HG02981 (cell line): ENCODE data around the gene TSPOAP1.
A peak's percentile ranks its signal among the peaks of the same experiment; 100 is the strongest.
"Not testable (repeated sequence)": the region's sequence is repeated elsewhere in the genome, so short reads cannot be mapped to it uniquely, and the experiment has no call there.

Experiments
- ATAC-seq: cut with Tn5 transposase; IDR thresholded peaks from one replicate; pipeline ENCODE4 v1.9.1; 2021; ENCODE audit warnings: mild to moderate bottlenecking, moderate library complexity; ENCODE audit not compliant: unreplicated experiment

TSPOAP1 gene

DNA sequence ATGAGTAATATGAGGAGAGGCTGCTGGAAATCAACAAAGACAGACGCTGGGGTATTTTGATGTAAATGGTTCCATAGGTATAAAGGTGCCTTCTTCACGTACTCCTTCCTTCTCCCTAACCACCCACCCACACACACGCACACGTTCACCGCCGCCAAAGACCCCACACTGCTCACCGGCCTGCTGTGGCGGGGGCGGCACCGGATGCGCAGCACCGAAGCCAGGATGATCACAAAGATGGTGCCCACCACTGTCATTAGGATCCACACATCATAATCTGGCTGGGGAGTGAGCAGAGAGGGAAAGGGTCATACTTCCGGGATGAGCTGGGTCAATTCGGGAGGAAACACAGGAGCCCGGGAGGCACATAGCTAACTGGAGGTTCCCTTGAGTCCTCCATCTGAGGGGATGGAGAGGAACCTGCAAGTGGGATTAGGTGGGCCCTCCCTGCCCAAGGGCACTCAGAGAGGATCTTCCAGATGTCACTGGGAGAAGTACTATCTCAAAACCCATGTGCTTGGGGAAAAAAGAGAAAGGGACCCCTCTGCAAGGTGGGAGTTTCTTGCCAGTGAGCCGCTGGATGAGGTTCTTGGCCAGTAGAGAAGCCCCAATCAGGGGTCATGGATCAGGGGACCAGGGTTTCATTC lies 33.9 kb upstream of the TSPOAP1 start:
- ATAC-seq: no peak

DNA sequence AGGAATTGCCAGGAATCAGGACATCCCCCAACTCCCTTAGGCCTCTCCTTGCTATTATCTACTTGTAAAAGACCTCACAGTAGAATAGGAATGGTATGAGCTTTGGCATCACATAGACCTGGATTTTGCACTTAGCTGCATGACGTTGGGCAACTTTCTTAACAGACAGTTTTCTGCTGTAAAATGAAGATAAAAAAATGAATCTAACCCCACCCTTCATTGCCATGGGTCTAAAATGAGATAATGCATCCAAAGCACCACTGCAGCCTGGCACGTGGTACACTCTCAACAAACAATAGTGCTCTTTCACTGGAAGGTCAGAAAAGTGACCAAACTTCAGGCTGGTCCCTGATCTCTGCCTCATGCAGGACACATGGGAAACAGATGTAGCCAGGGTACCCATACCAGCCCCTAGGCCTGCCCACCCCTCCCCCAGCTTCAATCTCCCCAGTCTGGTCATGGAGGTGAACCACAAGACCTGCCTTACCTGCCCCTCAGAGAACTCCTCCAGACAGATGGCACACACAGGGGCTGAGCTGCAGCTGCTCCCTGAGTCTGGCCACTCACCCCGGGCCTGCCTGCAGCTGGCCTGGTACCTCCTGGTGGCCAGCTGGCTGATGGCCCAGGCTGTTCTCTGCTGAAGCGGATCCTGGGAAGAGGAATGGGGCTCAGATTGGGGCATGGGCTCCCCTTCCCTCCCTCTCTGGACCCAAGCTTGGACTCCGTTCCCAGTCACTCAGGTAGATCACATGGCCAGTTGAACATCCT lies 31.9 kb upstream of the TSPOAP1 start:
- ATAC-seq: no peak

DNA sequence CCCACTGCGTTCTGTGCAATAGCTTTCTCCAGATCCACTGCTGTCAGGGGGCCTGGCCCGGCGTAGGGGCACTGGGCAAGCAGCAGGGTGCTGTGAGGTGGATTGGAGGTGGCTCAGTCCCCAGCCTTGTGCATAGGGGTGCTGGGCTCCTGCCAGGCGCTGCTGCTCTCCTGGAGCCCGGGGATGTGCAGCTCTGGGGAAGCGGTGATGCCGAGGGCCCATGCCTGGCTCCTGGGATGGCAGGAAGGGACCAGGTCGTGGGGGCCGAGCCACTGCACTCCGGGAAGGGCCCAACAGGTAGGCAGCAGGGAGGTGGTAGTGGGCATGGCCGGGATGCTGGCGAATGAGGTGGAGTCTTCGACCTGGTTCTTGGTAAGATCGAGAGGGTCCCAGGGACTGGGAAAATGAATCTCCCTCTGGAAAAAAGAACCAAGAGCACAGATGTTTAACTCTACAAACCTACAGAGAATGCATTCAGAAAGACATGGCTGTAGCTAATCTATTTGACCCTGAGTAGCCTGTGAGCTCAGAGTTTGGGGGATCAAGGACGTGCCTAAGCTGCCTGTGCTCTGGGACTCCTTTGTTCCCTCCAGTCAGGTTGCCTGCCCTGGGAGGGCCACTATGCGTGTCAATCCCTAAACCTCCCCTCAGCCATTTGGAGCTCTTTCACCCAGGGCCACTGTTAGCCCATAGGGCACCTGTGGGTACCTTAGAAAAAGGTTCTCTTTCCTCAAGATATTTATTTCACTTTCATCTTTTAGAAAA lies 30.0 kb upstream of the TSPOAP1 start:
- ATAC-seq: no peak

DNA sequence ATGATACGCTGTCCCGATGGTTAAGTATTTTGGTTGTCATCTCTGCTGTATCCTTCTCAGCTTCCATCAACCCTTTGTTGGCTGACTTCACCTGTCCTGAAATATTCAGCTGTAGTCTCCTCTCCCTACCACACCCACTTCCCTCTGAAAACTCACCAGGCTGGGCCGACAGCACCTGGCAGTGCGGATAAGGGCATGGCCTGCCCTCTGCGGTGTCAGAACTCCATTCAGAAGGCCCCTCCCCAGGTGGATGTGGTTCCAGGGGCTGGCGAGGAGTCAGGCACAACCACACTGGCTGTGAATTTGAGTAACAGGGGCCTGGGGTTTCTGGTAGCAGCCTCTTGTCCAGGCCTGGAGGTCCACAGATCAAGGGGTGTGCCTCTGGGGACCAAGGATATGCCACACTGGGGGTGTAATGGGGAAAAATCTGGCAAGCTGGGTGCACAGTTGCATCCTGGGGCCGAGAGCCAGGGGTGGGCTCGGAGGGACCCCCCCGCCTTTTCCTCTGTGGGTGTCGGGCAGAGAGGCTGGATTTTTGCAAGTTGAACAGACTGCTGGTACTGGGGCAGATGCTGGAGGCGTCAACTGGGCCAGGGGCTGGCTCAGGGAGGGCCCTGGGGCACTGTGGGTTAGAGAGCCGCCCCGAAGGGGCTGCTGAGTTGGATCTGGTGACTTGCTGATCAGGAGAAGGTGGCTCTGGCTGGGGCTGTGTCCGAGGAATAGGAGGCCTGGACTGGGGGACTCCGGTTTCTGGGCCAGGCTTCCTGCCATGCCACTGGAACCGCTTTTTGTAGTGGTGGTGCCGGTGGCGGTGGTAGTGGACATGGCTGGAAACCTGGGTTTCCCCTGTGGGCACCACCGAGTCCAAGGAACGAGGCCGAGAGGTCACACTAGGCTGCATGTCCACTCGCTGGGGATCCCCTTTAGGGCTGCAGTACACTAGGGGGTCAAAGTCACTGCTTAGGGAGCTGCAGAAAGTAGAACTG lies 29.0 kb upstream of the TSPOAP1 start:
- no peak for ATAC-seq

DNA sequence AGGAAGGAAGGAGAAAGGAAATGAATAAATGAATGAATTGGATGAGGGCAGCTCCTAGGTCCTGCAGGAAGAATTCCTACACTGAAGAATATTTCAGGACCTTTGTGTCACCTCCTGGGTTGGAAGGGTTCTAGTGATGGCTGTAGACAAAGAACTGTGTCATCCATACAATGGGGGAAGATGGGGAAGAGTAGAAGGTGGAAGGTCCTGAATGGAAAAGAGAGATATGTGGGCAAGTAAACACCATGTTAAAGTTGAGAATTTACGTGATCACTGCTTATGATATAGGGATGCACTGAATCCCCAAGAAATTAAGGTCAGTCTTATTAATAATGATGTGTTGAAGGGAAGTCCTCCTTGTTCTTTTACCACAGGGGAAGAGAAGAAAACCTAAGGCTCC lies 27.6 kb upstream of the TSPOAP1 start:
- ATAC-seq: no peak

DNA sequence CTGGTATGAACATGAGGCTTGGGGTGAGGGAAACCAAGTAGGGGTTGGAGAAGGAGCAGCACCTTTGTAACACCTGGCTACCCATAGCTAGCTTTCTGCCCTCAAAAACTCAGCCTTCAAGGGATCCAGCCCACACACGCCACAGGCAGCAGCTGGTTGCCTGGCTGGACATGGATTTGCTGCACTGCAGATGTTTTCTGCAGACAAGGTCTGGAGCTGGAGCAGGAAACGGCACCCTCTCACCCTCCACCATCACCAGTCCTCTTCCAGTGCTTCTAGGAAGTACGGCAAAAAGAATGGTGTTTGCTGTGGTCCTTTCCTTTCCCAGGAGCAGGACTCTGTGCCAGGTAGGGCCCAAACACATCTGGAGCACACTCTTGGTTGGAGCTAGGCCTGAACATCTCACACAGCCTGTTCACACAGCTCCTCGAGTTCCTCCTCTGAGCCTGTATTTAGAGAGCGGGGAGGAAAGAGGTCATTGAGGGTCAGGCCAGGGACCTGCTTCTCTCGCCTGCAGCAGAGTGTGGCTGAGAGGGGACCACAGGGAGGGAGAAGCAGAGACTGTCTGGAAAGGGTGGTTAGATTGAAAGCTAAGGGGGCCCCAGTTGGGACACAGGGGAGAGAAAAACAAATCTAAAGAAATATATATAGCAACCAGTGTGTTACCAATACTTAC lies 26.1 kb upstream of the TSPOAP1 start:
- no peak for ATAC-seq

DNA sequence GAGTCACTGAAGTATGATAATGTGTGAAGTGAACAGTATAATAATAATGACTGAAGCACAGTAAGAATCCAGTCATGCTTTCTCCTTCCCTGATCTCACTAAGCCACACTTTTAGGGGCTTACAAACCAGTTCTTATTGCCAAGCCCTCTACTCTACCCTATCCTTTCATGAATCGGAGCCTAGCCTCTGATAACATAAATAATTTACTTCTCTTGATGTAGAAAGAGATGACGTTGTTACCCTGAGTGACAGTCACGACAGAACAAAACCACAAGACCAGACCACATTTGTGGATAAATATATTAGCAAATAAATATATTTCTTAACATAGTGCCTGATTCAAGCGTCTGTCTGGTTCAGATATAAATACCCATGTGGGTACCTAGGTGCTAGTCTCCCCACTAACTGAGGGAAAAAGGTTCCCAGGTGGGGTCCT lies 24.8 kb upstream of the TSPOAP1 start:
- ATAC-seq: no peak

DNA sequence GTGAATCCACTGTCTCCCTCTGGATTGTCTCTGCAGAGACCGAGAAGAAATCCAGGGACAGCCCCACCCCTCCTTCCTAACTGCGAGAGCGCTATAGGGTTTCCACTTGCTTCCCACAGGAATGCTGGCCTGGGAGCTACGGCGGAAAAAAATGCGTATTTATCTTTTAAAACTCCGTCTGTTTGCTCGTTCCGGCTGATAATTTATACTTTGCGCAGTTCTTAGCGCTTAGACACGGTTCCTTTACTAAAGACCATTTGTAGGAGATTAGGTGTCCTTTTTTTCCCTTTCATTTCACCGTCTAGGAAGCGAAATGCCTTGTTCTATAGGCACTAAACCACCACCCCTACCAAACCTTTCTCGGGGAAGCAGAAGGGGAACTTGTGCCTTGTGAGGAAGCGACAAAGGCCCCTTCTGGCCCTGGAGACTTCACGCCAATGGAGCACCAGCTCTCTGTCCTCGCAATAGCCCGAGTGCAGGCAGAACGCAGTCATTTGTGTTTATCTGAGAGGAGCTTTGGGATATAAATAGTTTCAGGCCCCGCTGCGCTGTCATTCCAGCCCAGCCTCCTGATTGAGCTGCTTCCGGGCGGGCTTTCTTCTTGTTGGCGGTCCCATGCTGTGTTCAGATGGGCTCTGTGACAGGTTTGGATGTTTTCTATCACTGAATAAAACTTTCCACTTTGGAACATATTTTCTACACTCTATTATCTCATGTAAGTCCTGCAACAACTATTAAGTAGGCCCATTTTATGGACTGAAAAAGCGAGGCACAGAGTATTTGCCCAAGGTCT lies 24.2 kb upstream of the TSPOAP1 start:
- no peak for ATAC-seq

DNA sequence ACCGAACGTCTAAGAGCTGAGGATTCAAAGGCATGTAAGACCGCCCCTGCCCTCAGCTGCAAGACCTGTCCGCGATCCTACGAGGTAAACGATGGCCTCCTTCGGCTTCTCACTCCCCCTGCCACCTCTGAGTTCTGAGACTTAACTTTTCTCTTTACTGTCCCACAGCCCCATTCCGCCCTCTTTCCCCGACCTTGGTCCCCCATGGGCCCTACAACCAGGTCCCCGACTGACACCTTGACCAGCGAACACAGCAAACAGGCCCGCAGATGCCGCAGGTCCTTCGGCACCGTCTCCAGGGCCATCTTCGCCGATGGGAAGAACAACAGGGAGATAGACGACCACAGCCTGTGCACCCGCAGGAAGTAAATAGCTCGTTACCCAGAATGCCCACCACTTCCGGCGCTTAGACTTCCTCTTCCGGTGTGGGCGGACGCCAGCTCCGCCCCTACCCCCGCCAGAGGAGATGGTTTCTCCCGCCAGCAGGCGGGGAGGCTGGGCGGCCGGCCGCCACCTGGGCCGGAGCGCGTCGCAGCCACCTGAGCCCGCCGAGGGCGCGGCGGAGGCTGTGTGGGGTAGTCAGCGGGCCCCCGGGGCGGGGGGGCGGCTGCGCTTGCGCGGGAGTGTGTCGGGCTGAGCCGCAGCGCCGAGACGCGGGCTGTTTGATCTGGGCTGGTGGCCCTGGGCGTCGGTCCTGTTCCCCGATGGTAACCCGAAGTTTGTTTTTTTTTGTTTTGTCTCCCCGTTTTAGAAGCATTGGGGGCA lies 23.4 kb upstream of the TSPOAP1 start, which contains the start of gene SUPT4H1:
Gene SUPT4H1 (minus strand): TSS at position 371 of the 765 bp plus-strand sequence. CDS start 66 bp downstream, at position 305.
- ATAC-seq: peak; percentile 89

DNA sequence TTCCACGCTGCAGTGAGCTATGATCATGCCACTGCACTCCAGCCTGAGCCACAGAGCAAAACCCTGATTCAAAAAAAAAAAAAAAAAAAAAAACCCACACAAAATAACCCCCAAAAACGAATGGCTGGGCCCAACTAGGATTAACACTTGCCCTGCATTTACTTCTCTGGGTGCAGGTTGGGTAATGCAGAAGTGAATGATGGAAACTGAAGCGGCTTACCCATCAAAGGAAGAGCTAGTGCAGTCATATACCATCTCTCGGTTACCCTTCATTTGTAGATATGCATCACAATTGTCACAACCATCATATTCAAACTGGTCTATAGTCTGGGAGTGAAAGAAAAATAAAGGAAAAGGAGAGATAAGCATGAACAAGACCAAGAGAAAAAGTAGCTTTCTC lies 22.6 kb upstream of the TSPOAP1 start:
- no peak for ATAC-seq

DNA sequence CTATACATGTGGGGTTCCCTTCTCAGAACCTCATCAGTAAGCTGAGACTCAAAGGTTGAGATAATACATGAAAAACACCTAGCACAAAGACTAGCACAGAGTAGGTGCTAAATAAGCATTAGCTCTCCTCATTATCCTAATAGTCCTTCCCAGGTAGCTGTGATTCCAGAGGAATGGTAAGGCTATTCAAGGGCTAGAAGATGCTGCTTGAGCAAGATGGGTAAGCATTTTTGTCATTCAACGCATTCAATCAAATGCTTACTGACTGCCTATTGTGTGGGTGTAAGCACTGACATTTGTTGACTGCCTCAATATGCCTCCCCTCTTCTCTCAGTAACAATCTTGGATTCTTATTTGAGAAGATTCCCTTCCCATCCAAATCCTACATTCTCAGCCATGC lies 19.4 kb upstream of the TSPOAP1 start:
- ATAC-seq: no peak

DNA sequence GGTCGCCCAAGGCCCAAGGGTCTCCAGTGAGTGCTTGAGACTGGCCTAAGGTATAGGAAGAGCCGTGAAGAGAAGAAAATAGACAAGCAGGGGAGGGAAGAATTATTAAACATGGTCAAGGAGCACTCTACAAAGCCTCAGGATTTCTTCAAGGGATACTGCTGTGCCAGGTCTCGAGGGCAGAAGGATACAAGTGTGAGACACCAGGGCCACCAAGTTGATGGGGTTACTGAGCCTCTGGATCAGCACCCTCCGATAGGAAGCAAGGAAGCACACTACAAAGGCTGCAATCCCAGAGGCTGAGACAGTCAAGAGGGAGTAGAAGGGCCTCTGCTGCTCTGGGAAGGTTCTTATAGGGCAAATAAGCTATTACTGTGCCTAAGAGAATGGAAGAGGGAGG lies 16.9 kb upstream of the TSPOAP1 start:
- ATAC-seq: no peak

DNA sequence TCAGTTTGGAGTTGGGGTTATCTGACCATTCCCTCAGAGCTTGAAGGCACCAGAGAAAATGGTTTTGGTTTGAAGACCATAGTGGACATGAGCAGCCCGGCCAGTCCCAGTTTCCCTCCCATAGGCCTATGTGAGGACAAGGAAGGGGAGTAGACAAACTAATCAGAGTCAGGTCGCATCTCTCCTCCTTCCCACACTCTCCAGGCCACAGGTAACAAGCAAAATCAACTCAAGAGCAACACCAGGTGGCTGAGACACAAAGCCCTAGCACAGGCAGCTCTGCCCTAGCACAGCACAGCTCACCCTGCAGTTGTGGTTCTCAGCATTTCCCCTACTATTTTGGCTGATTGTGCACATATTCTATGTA lies 16.2 kb upstream of the TSPOAP1 start:
- peak; percentile 23 for ATAC-seq

DNA sequence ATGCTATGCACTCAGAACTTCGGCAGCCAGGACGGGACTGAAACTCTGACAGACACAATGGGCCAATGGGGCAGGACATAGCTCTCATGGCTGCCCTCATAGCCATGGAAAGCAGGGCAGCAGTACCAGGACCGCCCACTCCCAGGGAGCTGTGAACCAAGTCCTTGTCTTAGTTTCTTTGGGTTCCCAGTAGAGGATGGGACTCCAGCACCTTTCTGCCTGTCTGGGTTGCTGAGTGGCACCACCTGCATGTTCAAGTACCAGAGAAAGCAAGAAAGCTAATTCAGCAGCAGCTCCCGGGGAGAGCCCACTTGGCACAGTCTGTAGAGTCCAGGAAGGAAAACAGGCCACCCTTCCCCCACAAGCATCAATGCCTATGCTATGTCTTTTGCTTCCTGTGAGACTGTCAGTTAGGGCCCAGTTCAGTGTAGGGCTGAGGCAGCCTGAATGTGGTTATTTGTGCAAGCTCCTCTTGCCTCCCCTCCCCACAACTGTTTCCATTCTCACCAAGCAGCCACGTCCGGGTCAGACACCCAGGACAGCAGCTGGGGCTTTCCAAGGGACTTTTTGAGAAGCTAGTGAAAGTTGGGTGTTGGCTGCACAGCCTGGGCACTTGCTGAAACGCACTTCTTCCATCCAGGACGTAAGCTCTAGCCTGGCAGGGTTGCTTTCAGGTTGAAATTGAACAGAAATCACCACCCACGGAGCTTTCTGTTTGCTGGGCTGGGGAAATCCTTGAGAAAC lies 15.6 kb upstream of the TSPOAP1 start:
- peak; percentile 93 for ATAC-seq

DNA sequence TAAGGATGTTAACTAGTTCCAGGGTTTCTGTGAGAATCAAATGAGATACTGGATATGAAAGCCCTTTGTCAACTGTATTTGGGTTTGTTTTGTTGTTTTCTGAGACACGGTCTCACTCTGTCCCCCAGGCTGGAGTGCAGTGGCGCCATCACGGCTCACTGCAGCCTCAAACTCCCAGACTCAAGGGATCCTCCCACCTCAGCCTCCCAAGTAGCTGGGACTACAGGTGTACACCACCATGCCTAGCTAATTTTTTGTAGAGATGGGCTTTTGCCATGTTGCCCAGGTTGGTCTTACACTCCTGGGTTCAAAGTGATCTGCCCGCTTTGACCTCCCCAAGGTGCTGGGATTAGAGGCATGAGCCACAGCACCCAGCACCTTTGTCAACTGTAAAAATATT lies 14.5 kb upstream of the TSPOAP1 start:
- ATAC-seq: no peak

DNA sequence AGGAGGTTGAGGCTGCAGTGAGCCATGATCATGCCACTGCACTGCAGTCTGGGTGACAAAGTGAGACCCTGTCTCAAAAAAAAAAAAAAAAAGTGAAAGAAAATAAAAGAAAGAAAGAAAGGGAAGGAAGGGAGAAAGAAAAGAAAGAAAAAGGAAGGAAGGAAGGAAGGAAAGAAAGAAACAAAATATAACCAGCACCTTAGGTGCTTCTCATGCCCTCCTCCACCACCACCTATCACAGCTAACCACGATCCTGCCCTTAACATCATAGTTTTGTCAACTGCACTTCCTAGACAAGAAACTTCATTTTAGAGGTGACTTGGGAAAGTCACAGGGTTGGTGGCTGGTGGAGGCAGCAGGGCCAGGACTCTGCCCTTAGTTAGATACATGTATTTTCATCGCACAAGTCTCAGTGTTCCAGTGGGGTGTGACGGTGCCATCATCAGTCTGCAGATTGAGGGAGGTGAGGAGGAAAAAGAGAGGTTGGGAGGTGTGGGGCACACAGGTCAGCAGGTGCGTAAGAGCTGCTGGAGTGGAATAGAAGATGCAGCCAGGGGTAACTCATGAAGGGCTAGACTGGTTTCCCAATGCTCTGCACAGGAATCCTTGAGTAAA lies 13.4 kb upstream of the TSPOAP1 start:
- no peak for ATAC-seq

DNA sequence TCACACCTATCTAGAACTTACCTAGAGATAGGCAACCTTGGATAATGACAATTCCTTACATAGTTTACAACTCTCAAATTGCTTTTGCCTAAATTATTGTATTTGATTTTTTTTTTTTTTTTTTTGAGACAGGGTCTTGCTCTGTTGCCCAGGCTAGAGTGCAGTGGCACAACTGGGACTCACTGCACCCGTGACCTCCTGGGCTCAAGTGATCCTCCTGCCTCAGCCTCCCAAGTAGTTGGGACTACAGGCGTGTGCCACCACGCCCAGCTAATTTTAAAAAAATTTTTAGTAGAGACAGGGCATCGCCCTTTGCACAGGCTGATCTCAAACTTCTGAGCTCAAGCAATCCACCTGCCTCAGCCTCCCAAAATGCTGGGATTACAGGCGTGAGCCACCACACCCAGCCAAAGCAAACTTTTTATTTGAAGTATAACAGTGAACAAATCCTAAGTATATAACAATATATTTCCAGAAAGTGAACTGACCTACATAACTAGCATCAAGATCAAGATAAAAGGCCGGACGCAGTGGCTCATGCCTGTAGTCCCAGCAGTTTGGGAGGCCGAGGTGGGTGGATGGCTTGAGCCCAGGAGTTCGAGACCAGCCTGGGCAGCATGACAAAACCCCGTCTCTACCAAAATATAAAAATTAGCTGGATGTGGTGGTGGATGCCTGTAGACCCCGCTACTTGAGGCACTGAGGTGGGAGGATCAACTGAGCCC lies 12.7 kb upstream of the TSPOAP1 start:
- not testable (repeated sequence) for ATAC-seq
